ENCODE results near the gene KCNA10.

KCNA10 gene

DNA sequence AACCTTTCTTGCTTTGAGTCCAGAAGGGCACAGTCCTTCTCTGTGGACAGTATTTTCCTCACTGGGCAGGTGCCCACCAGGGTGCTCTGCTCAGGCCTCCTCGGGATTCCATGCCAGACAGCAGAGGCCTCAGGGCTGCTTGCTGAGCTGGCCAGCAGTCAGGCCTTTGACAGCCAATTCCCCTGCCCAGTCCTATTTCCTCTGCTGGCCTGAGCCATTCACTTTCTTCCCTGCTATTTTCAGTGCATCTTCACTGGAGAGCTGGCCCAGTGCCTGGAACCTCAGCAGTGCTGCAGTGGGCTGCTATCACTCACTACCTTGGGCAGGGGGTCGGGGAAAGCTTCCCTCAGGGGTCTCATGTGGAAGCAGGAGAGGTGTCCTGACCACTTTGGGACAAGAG, 33.2 kb downstream of the KCNA10 start:
- ChIA-PET POLR2A (ENCODE audit: low non-redundant PET) (no interaction called here), CTCF (interaction anchor here (3.7 kb wide), 1 partner anchor 10 kb away, joined by 17 read pairs; no protein-coding TSS in a partner anchor)
- no peak for DNase-seq (ENCODE audit: low spot score)
- no peak overlapping the region for H3K27ac ChIP-seq
- TF ChIP-seq CTCF (conservative IDR thresholded peaks at IDR 0.05; ENCODE audit: low read depth) = no peak

DNA sequence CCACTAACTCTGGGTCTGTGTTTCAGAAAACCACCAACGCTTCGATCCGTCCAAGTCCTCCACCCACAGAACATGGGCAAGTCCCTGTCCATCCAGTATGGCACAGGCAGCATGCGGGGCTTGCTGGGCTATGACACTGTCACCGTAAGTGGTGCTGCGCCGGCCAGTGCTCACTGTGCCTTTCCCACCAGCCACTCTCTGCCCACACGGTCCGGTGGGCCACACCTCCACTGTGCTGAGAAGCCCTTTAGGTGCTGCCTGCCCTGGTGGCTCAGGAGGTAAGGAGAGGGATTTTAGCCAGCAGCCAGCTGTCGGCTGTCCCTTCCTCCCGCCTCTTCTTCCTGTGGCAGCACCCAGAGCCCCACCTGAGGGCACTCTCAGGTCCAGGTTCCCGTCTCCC, 34.2 kb downstream of the KCNA10 start:
- ChIA-PET POLR2A (ENCODE audit: low non-redundant PET) (no interaction called here), CTCF (interaction anchor here (3.7 kb wide), 1 partner anchor 11 kb away, joined by 17 read pairs; no protein-coding TSS in a partner anchor)
- TF ChIP-seq CTCF (conservative IDR thresholded peaks at IDR 0.05; ENCODE audit: low read depth) = no peak
- no peak overlapping the region for H3K27ac ChIP-seq
- DNase-seq (ENCODE audit: low spot score) = no peak

GRCh38 chr1:110483308-110483685, 35.7 kb downstream of the KCNA10 start:
- no peak for TF ChIP-seq CTCF (conservative IDR thresholded peaks at IDR 0.05; ENCODE audit: low read depth)
- no peak for DNase-seq (ENCODE audit: low spot score)
- POLR2A ChIA-PET (ENCODE audit: low non-redundant PET) = no interaction called here
- no peak overlapping the region for H3K27ac ChIP-seq
- CTCF ChIA-PET = interaction anchor here (0.6 to 1.1 kb wide), 5 partner anchors 19 to 145 kb away, joined by 3 to 4 read pairs (median 3); no protein-coding TSS in a partner anchor

DNA sequence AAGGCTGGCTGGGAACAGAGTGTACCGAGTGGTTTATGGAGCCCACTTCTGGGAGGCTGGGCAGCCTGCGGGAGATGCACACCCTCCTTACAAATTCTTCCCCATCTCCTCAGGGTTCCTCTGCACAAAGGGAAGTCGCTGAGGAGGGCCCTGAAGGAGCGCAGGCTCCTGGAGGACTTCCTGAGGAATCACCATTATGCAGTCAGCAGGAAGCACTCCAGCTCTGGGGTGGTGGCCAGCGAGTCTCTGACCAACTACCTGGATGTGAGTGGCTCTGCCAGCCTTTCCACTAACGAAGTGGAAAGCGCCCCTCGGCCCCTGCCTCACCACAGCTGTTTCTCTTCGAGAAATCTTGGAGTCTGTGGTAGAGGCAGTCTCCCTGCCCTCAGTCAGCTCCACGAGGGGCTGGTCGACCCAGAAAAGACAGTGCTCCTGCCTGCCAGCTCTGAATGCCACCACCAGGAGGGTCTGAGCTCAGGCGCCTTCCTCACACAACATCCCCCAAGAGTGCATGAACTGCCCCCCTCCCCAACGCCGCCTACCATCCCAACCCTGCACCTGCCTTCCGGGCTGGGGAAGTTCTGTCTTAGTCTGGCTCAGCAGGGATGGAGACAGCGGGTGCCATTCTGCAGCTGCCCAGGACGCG, 36.2 kb downstream of the KCNA10 start:
- ChIA-PET POLR2A (ENCODE audit: low non-redundant PET) (no interaction called here), CTCF (interaction anchor here (0.6 to 1.1 kb wide), 4 partner anchors 11 to 144 kb away, joined by 3 to 4 read pairs (median 4); no protein-coding TSS in a partner anchor)
- H3K27ac ChIP-seq = no peak overlapping the region
- no peak for TF ChIP-seq CTCF (conservative IDR thresholded peaks at IDR 0.05; ENCODE audit: low read depth)
- no peak for DNase-seq (ENCODE audit: low spot score)

- TF ChIP-seq CTCF (conservative IDR thresholded peaks at IDR 0.05; ENCODE audit: low read depth) = no peak
- ChIA-PET CTCF (interaction anchor here (0.7 to 1.8 kb wide), 3 partner anchors 12 to 48 kb away, joined by 3 to 6 read pairs (median 4); no protein-coding TSS in a partner anchor), POLR2A (ENCODE audit: low non-redundant PET) (no interaction called here)
- DNase-seq (ENCODE audit: low spot score) = no peak
- no peak overlapping the region for H3K27ac ChIP-seq
These were observed 36.9 kb downstream of the KCNA10 start for GRCh38 chr1:110481968-110482623.

- no peak for TF ChIP-seq CTCF (conservative IDR thresholded peaks at IDR 0.05; ENCODE audit: low read depth)
- CTCF ChIA-PET = interaction anchor here (0.6 to 1.8 kb wide), 3 partner anchors 15 to 283 kb away, joined by 3 to 6 read pairs (median 3); no protein-coding TSS in a partner anchor
- DNase-seq (ENCODE audit: low spot score) = no peak
- no peak overlapping the region for H3K27ac ChIP-seq
- POLR2A ChIA-PET (ENCODE audit: low non-redundant PET) = no interaction called here
These were observed 38.4 kb downstream of the KCNA10 start for GRCh38 chr1:110480356-110481096.
